Stomach (tissue), 9 donors: Measurements from ENCODE around the gene FOXI1. TPM values are rescaled to one million over a fixed set of nuclear protein-coding genes. Genes with fewer than 3 reads are reported as not detected.

ENCODE experiments used
- DNase-seq, 2 donors: peaks; one replicate each; pipeline versions ENCODE4 v3.0.0 to v3.0.0-alpha.2; 2013 to 2019
- H3K27ac ChIP-seq, 5 donors: fragments of 200-600 bp in 4 of 5; sonication (generic) in 4 of 5; one replicate each; pipeline ENCODE4 v1.5.1; 2013 to 2019; ENCODE audit warnings: mild to moderate bottlenecking in 1 of 5, moderate library complexity in 1 of 5
- H3K27me3 ChIP-seq, 3 donors: fragments of 200-600 bp; sonication (generic); one replicate each; pipeline ENCODE4 v1.5.1; 2017 to 2019; ENCODE audit warnings: mixed run types in 1 of 3
- H3K36me3 ChIP-seq, 4 donors: fragments of 200-600 bp; sonication (generic); 1 replicate in 3 of 4; 2 replicates in 1 of 4; pipeline ENCODE4 v1.5.1; 2016 to 2019
- H3K4me1 ChIP-seq, 4 donors: fragments of 200-600 bp; sonication (generic); one replicate each; pipeline ENCODE4 v1.5.1; 2016 to 2019
- H3K4me3 ChIP-seq, 4 donors: fragments of 200-600 bp; sonication (generic) in 3 of 4; one replicate each; pipeline ENCODE4 v1.5.1; 2016 to 2019; ENCODE audit warnings: mild to moderate bottlenecking in 1 of 4
- H3K9me3 ChIP-seq, 4 donors: fragments of 200-600 bp; sonication (generic); one replicate each; pipeline ENCODE4 v1.5.1; 2016 to 2019
- EP300 ChIP-seq: sonication (generic); formaldehyde crosslinking; IDR thresholded peaks from one replicate; pipeline ENCODE4 v1.6.1; 2017; ENCODE audit warnings: antibody characterized with exemption
- POLR2A ChIP-seq, 4 donors: fragments of 450-650 bp; IDR thresholded peaks; one replicate each; pipeline ENCODE4 v1.6.1; 2016; ENCODE audit warnings: antibody characterized with exemption in 4 of 4, control low read depth in 2 of 4, mild to moderate bottlenecking in 1 of 4, moderate library complexity in 1 of 4
- POLR2AphosphoS5 ChIP-seq, 3 donors: sonication (generic); formaldehyde crosslinking; IDR thresholded peaks; one replicate each; pipeline ENCODE4 v1.6.1; 2016; ENCODE audit warnings: antibody characterized with exemption in 3 of 3
- WGBS, 5 donors: extraction: QIAGEN DNeasy Blood & Tissue Kit in 3 of 5; methylation state at CpG; one replicate each; pipeline versions ENCODE4 v1.1.5 to v1.1.7; 2013 to 2018; 5-methylcytosine and 5-hydroxymethylcytosine counted together
- intact Hi-C: fragments of 100-400 bp; cut with DNase I; formaldehyde crosslinking; loops from one replicate; pipeline ENCODE4 v1.15.1; 2023; ENCODE audit warnings: low total_unique reads
- polyA plus RNA-seq, 3 donors: library from polyadenylated mRNA; stranded (reverse); fragments of 200-250 nt; gene quantifications; one replicate each; pipeline ENCODE4 v1.2.3, GENCODE V29; 2013
- total RNA-seq, 5 donors: library from RNA; depleted of rRNA; stranded (reverse); fragments of >200 nt; gene quantifications; one replicate each; pipeline versions ENCODE4 v1.1.0 to v1.2.3, GENCODE V29; 2014 to 2016
- TF ChIP-seq, protein P1 (sequence below), 7 experiments: fragments of 450-650 bp in 4 of 7; fragments of 200-600 bp in 3 of 7; sonication (generic) in 3 of 7; IDR thresholded peaks; one replicate each; pipeline ENCODE4 v1.5.1; 2016 to 2019; ENCODE audit warnings: antibody characterized with exemption in 7 of 7, control low read depth in 2 of 7, mild to moderate bottlenecking in 1 of 7
- donor health status: healthy with polysubstance abuse.
- donor health status: Bipolar disorder and iron deficiency.
- donor health status: healthy.

The FOXI1 gene
- total and polyA plus RNA-seq, 8 donors, result 0.18 TPM; not detected in 7

DNA sequence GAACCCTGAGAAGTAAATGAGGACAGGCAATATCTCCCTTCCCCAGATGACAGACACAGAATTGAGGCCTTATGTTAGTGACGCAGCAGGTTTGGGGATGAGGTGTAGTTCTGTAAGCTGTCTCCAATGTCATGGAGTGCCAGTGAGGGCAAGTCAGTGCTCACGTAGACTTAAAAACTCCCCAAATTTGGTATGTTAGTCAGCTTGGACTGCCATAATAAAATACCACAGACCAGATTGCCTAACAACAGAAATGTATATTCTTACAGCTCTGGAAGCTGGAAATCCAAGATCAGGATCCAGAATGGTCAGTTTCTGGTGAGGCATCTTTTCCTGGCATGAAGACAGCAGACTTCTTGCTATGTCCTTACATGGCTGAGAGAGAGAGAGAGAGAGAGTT is 14.9 kb downstream of the FOXI1 start:
- WGBS, 5 donors, result 82 to 97% (median 91%) methylated on average over 2 of the region's 2 CpGs
- H3K4me1 ChIP-seq, result no peaks in the 10 kb centered on the region
- H3K27me3 ChIP-seq, result no peaks in the 10 kb centered on the region
- no peak overlapping the region for H3K4me3 ChIP-seq
- no peaks in the 10 kb centered on the region for H3K36me3 ChIP-seq
- peaks cover 0 to 12% (median 3%) of the 10 kb centered on the region in 4 donors for H3K9me3 ChIP-seq
- TF ChIP-seq POLR2AphosphoS5 (IDR thresholded peaks at IDR 0.05) (no peak), POLR2A (IDR thresholded peaks at IDR 0.05) (no peak)
- TF ChIP-seq, protein P1, sequence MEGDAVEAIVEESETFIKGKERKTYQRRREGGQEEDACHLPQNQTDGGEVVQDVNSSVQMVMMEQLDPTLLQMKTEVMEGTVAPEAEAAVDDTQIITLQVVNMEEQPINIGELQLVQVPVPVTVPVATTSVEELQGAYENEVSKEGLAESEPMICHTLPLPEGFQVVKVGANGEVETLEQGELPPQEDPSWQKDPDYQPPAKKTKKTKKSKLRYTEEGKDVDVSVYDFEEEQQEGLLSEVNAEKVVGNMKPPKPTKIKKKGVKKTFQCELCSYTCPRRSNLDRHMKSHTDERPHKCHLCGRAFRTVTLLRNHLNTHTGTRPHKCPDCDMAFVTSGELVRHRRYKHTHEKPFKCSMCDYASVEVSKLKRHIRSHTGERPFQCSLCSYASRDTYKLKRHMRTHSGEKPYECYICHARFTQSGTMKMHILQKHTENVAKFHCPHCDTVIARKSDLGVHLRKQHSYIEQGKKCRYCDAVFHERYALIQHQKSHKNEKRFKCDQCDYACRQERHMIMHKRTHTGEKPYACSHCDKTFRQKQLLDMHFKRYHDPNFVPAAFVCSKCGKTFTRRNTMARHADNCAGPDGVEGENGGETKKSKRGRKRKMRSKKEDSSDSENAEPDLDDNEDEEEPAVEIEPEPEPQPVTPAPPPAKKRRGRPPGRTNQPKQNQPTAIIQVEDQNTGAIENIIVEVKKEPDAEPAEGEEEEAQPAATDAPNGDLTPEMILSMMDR (IDR thresholded peaks at IDR 0.05), result no peak
- no peak overlapping the region for H3K27ac ChIP-seq
- intact Hi-C loops, result no loop called here
- DNase-seq, result no peak

DNA sequence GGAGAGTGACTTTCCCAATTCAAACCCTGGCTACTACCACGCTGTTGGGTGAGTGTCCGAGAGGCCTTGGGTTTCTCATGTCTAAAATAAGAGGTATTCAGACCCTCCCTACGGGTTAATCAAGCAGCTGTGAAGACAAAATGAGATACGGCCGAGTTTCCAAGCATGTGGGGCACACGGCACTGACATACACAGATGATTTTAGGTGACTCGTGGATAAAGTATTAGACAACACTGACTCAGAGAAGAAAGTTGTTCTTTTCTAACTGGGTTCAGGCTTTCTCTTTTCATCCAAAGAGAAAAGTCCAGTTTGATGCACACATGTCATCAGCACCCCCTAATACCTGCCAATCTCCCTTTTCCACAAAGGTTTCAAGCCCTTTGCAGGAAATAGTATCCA is 15.6 kb downstream of the FOXI1 start:
- Histone ChIP-seq H3K36me3 (no peaks in the 10 kb centered on the region), H3K4me1 (no peaks in the 10 kb centered on the region)

DNA sequence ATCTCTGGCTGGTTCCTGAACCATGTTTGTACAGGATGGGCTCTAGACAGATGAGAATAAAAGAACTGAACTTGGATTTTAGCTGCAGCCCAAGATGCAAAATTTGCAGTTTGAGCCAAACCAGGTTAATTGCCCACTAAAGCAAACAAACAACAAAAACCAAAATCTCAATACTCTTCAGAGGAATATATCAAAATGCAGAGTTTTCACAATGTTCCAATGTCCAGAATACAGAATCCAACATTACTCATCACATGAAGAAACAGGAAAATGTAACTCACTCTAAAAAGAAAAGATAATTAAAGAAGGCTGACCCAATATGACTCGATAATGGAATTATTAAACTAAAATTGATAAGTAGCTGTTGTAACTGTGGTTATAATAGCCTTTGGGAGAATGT is 20.4 kb downstream of the FOXI1 start:
- TF ChIP-seq EP300, result no peak
- TF ChIP-seq, protein P1 (IDR thresholded peaks at IDR 0.05), result no peak
- TF ChIP-seq POLR2A (IDR thresholded peaks at IDR 0.05), result no peak
- TF ChIP-seq POLR2AphosphoS5 (IDR thresholded peaks at IDR 0.05), result no peak
- WGBS, 5 donors, result 63 to 82% (median 78%) methylated on average over 1 of the region's 1 CpG
- H3K27me3 ChIP-seq, result no peaks in the 10 kb centered on the region
- DNase-seq, result no peak
- no peaks in the 10 kb centered on the region for H3K36me3 ChIP-seq
- no peak overlapping the region for H3K4me3 ChIP-seq
- peaks cover 0 to 29% (median 26%) of the 10 kb centered on the region in 4 donors for H3K9me3 ChIP-seq
- intact Hi-C loops, result no loop called here
- no peak overlapping the region for H3K27ac ChIP-seq
- no peaks in the 10 kb centered on the region for H3K4me1 ChIP-seq

More for the DNA sequence above, 15.6 kb downstream of the FOXI1 start:
- H3K27me3 ChIP-seq, result no peaks in the 10 kb centered on the region
- peaks cover 0 to 19% (median 11%) of the 10 kb centered on the region in 4 donors for H3K9me3 ChIP-seq
- TF ChIP-seq EP300, result no peak
- TF ChIP-seq POLR2A (IDR thresholded peaks at IDR 0.05), result no peak
- no peak for TF ChIP-seq POLR2AphosphoS5 (IDR thresholded peaks at IDR 0.05)
- TF ChIP-seq, protein P1 (IDR thresholded peaks at IDR 0.05), result no peak
- intact Hi-C loops, result no loop called here
- WGBS, 5 donors, result 60 to 83% (median 73%) methylated on average over 7 of the region's 7 CpGs
- DNase-seq, result no peak
- H3K4me3 ChIP-seq, result no peak overlapping the region
- H3K27ac ChIP-seq, result no peak overlapping the region

DNA sequence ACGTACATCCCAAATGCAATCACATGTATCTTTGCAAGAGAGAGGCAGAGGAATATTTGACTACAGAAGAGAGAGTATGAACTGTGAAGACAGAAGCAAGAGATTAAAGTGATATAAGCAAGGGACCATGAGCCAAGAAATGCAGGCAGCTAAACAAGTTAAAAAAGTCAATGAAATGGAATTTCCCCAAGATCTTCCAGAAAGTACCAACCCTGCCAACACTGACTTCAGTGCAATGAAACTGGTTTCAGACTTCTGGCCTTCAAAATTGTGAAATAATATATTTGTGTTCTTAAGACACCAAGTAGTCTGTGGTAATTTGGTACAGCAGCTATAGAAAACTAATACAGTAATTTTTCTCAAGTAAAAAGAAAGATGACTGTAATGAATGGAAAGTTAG is 20.9 kb downstream of the FOXI1 start:
- H3K9me3 ChIP-seq, result peaks cover 0 to 30% (median 27%) of the 10 kb centered on the region in 4 donors
- no peaks in the 10 kb centered on the region for H3K36me3 ChIP-seq
- H3K27me3 ChIP-seq, result no peaks in the 10 kb centered on the region
- H3K4me1 ChIP-seq, result no peaks in the 10 kb centered on the region
- H3K4me3 ChIP-seq, result no peak overlapping the region
- no peak for TF ChIP-seq POLR2AphosphoS5 (IDR thresholded peaks at IDR 0.05)
- TF ChIP-seq POLR2A (IDR thresholded peaks at IDR 0.05), result no peak
- no peak for TF ChIP-seq EP300
- TF ChIP-seq, protein P1 (IDR thresholded peaks at IDR 0.05), result no peak
- intact Hi-C loops, result no loop called here
- no peak for DNase-seq
- 56 to 69% (median 67%) methylated on average over 1 of the region's 1 CpG for WGBS, 5 donors
- no peak overlapping the region for H3K27ac ChIP-seq
